Measurements from ENCODE around the gene HIGD1A.

- no peak for TF ChIP-seq PATZ1 (CRISPR knock-in tag; IDR thresholded peaks at IDR 0.05; ENCODE audit: borderline replicate concordance)
- no peak for TF ChIP-seq ZFP30 (CRISPR knock-in tag; IDR thresholded peaks at IDR 0.05)
- TF ChIP-seq ZFP3 (CRISPR knock-in tag; IDR thresholded peaks at IDR 0.05) = no peak
- no peak for TF ChIP-seq ZNF565 (CRISPR knock-in tag; conservative IDR thresholded peaks at IDR 0.05; ENCODE audit: low read depth)
- no peak for TF ChIP-seq ARNTL (CRISPR knock-in tag; IDR thresholded peaks at IDR 0.05; ENCODE audit: borderline replicate concordance, low read depth)
- no peak for TF ChIP-seq ZNF8 (CRISPR knock-in tag; IDR thresholded peaks at IDR 0.05)
- no peak for TF ChIP-seq ESRRG (CRISPR knock-in tag; IDR thresholded peaks at IDR 0.05)
- no peak for TF ChIP-seq SNAI2 (CRISPR knock-in tag; IDR thresholded peaks at IDR 0.05)
- no peak for TF ChIP-seq ISL1 (CRISPR knock-in tag; IDR thresholded peaks at IDR 0.05)
- no peak for TF ChIP-seq PPARA (CRISPR knock-in tag; IDR thresholded peaks at IDR 0.05; ENCODE audit: borderline replicate concordance)
- TF ChIP-seq OSR1 (CRISPR knock-in tag; IDR thresholded peaks at IDR 0.05) = no peak
- no peak for TF ChIP-seq TSHZ2 (CRISPR knock-in tag; IDR thresholded peaks at IDR 0.05)
- TF ChIP-seq RARB (CRISPR knock-in tag; IDR thresholded peaks at IDR 0.05) = no peak
Observed at GRCh38 chr3:42841332-42841731, 37.0 kb upstream of the HIGD1A start.
